ENCODE results near the gene DLG2.

DNA sequence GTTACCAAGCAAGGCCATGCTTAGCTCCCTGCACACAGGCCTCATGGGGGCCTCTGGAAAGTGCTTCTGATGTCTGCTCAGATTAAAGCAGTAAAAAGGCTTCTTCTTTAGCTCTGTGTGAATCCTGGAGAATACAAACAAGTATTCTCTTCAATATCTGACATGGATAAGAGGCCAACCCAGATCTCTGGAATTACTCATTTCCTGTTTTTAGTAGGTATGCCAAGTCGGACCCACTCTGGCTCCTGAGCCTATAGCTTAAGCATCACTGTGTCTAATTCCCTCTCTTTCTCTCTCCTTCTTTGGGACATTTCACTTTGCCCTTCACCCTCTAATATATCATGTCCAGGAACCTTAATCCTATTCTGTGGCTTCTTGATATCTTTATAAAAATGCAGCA is 1811.4 kb downstream of the DLG2 start:
- TF ChIP-seq, protein P1, sequence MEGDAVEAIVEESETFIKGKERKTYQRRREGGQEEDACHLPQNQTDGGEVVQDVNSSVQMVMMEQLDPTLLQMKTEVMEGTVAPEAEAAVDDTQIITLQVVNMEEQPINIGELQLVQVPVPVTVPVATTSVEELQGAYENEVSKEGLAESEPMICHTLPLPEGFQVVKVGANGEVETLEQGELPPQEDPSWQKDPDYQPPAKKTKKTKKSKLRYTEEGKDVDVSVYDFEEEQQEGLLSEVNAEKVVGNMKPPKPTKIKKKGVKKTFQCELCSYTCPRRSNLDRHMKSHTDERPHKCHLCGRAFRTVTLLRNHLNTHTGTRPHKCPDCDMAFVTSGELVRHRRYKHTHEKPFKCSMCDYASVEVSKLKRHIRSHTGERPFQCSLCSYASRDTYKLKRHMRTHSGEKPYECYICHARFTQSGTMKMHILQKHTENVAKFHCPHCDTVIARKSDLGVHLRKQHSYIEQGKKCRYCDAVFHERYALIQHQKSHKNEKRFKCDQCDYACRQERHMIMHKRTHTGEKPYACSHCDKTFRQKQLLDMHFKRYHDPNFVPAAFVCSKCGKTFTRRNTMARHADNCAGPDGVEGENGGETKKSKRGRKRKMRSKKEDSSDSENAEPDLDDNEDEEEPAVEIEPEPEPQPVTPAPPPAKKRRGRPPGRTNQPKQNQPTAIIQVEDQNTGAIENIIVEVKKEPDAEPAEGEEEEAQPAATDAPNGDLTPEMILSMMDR (IDR thresholded peaks at IDR 0.05; ENCODE audit: low read length) = no peak
- no peak for TF ChIP-seq EZH2phosphoT487 (IDR thresholded peaks at IDR 0.05; ENCODE audit: low read length)

Measured in MM.1S (cell line).